Activated CD8-positive, alpha-beta memory T cell treated with anti-CD3 and anti-CD28 coated beads, Interleukin-2, amount 50 U/mL, for 24 hours (primary cell): Measurements from ENCODE around the gene TMEM135.
"Not testable (repeated sequence)": the region's sequence is repeated elsewhere in the genome, so short reads cannot be mapped to it uniquely, and the experiment has no call there.

Experiments
- DNase-seq: peaks from one replicate; pipeline ENCODE4 v3.0.0-alpha.2; 2020; ENCODE audit errors: extremely low read depth

TMEM135 gene

DNA sequence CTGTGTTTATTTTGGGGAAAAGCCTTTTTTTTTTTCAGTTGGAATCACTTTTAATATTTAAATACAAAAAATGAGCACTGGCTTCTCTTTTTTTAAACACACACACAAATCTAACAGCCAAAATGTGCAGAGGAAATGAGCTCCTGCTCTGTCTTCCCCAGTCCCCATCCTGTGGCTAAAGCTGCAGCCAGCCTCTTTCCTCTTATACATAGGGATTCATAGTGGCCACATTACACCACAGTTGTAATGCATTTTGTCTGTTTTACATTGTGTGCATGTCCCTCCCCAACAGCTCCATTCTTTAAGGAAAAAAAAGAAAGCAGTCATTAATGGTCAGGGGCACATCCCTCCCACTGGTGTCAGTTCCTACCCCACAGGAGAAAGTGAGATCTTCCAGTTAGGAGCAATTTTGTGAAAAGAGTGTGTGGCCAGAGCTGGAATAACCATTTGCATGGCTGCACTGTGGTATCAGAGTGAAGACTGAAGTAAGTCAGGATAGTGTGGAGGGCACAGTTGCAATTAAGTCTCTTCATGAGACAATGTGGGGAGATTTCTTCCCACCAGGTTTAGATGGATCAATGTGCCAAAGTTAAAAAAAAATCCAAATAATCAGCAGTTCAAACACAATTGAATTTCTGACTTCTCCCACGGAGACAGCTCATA, 220.6 kb downstream of the TMEM135 start:
- DNase-seq = no peak

DNA sequence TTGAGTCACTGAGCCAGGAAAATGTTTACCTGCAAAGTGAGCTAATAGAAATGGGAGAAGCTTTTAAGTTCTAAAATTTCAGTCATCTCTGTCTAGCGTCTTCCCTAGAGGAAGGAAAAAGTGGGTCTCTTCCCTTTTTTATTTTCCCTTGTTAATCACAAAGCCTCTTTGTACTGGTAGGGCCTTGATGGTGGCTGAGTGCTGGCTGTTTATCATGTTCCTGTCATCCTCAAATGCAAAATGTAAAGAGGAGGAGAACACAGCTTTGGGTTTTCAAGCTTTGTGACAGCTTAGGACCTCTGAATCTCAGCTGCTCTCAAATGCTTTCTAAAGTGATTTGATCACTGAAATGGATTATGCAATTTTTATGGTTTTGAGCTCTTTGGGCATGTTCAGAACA, 222.0 kb downstream of the TMEM135 start:
- DNase-seq = no peak

DNA sequence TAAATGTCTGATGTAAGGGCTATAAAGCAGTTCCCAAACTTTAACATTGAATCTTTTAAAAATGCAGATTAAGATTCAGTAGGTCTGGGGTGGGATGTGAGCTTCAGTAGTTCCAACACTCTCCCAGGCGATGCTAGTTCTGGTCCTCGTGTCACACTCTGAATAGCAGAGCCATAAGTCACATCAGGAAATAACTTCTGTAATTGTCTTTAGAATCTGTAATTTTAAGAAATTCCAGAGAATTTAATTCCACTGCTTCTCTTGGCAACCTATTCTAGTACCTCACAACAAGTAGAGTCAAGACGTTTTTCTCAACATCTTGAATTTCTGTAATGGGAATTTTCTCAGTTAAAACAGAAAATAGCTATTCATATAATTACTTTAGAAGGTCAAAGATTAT, 223.1 kb downstream of the TMEM135 start:
- DNase-seq = no peak

DNA sequence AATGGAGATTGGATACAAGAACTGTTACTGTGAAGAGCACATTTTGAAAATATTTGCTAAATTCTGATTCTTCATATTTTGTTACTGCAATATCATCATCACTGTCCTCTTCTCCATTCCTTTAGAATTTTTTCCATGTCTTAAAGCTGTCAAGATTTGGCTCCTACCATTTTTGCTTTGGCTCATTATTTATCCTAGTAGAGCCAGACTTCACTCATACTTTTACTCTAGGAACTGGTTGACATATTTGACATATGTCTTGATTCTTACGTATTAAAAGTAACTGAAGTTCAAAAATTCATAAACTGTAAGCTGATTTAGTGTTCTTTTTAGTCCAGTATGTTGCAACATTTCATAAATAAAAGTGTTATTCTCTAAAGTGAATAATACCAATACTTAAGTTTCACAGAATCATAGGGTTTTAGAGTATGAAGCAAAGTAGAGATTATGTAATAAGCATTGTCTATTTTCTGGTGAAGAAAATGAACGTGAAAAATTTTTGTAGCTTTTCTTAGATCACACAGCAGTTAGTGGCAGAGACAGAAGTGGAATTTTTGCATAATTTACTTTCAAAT, 225.6 kb downstream of the TMEM135 start:
- DNase-seq = no peak

DNA sequence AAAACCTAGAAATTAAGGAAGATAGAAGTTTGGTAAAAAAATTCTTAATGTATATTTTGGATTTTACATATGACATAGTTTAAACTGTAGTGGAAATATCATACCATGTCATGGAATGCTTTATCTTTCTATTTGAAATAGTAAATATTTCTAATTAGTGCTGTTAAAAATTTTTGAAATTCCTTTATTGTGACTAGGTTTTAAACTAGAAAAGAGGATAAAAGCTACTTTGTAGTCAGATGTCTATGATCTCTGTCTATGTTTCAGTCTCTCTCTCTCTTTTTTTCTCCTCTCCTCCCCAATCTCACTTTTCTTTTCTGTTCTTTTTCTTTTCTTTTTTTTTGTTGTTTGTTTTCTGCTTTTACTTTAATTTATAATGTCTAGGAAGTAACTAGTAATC, 226.2 kb downstream of the TMEM135 start:
- no peak for DNase-seq

DNA sequence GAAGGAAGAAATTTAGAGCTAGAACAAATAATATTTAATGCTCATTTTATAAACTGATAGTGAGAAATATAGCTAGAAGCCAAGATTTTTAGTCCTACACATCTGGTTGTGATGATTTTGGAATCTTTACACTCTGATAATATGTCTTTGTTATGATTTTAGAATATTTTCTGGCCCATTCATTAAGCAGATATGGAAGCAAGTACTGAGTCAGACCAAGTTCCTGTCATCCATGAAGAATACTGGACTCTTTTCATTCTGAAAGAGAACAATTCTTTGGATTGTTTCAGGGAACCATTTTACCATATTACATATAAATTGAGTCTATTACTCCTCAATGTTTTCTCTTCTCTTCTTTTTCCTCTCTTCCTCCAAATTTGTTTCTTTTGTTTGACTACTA, 227.4 kb downstream of the TMEM135 start:
- no peak for DNase-seq

DNA sequence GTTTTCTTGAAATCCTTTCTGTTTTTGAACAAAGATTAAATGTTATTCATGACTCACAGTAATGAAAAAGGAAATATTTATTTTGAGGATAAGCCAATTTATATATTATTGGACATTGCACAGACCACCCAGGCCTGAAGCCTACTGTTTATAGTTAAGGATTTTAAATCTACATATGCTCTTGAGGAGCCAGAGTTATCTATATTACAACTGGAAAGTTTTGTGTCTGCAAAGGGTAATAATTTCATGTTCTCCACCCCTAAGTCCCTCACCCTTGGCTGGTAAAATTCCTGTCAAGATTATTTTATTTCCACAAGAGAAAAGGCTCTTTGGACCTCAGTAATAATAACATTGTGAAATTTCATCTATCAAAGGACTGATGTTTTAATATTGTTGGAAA, 228.2 kb downstream of the TMEM135 start:
- no peak for DNase-seq

DNA sequence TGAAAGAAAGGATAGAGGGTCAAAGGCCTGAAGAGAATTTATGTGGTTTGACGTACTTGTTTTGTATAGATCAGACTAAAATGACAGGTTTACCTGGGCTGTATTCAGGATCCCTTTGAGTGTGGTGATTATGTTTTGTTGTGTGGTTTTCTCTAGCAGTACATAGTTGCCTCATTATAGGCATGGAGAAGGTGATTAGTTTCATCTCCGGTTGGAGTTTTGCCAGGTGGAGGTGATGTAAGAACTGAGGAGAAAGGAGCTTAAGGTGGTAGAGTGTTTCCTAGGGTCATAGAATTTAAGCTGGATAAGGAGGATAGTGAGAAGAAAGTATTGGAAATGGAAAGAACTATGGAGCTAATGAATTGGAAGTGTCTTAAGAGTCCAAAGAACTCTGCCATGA, 229.0 kb downstream of the TMEM135 start:
- DNase-seq = no peak

DNA sequence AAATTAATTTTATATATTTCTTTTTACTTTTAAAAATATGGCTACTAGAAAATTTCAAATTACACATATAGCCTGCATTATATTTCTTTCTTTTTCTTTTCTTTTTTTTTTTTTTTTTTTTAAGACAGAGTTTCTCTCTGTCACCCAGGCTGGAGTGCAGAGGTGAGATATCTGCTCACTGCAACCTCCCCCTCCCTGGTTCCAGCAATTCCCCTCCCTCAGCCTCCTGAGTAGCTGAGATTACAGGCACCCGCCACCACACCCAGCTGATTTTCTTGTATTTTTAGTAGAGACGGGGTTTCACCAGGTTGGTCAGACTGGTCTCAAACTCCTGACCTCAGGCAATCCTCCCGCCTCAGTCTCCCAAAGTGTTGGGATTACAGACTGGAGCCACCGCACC, 234.2 kb downstream of the TMEM135 start:
- not testable (repeated sequence) for DNase-seq

DNA sequence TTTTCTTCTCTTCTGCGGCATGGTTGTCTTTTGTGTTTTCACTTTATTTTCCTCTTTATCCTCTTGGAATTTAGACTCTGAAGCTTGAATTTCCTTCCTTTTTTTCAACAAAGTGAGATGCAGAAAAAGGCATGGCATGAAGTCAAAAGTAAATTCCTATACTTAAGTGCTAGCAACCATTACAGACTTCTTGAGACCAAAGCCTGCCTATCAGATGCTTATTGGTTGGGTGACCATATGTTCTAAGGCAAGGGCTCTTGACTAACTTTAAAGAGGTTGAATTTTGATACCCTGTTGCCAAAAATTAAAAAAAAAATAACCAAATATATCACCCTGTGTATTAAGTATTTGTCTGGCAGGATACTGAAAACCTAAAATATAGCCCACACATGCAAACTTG, 237.4 kb downstream of the TMEM135 start:
- DNase-seq = no peak

DNA sequence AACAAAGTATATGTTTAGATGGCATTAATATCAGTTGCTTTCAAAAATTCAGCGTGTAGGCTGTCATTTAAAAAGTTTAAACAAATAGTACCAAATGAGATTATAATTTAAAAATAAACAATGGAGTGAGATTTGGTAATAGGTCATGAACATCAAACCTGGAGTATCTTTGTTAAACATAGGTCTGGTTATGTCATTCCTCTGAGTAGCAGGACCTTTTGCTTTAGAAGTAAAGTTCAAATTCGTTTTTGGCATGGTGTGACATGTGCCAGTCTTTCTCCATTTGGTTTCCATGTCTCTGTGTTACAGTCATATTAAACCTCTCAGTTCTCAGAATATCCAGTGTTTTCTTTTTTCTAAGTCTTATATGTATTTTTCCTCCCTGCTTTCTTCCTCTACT, 242.4 kb downstream of the TMEM135 start:
- no peak for DNase-seq

DNA sequence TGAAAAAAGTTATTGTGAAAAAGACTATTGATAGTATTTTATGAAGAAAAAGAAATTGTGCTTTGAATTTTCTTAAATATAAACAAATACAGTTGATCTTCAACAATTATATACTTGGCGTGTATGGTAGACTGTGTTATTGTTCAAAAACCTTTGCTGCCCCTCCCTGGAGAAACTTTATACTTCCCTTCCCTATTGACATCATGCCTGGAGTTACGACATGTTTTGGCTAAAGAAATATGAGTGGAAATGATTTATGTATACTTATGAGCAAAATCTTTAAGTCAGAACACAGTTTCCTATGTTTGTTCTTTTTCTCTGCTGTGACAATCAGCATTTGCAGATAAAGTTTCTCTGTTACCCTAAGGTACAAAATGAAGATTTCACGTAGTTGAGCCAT, 243.8 kb downstream of the TMEM135 start:
- no peak for DNase-seq

DNA sequence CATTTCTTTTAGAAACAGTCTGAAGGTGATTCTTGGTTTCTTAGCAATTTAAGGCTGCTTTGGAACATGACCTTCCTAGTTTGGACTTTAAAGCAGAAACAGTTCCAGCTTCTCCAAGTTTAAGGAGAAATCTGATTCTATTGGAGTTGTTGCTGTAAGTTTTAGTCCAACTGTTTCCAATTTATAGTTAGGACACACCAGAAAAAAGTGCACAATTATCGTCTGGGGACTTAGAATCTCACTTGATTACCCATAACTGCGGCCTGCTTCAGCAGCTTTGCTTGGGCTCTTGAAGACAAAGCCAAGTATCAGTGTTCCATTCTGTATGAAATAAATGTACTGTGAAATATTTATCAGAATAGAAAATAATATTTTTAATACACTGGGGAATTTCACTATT, 246.6 kb downstream of the TMEM135 start:
- DNase-seq = no peak

DNA sequence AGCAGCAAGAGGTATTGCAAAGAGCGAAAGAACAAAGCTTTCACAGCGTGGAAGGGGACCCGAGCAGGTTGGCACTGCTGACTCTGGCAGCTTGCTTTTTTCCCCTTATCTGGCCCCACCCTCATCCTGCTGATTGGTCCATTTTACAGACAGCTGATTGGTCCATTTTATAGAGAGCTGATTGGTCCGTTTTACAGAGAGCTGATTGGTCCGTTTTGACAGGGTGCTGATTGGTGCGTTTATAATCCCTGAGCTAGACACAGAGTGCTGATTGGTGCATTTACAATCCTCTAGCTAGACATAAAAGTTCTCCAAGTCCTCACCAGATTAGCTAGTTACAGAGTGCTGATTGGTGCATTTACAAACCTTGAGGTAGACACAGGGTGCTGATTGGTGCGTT, 247.9 kb downstream of the TMEM135 start:
- DNase-seq = not testable (repeated sequence)

DNA sequence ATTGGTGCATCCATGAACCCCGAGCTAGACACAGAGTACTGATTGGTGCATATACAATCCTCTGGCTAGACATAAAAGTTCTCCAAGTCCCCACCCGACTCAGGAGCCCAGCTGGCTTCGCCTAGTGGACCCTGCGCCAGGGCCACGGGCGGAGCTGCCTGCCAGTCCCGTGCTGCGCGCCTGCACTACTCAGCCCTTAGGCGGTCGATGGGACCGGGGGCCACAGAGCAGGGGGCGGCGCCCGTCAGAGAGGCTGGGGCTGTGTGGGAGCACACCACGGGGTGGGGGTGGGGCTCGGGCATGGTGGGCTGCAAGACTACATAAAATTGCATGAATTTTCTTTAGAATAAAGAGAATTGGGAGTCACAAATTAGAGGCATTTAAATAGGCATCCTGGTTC, 248.6 kb downstream of the TMEM135 start:
- no peak for DNase-seq

DNA sequence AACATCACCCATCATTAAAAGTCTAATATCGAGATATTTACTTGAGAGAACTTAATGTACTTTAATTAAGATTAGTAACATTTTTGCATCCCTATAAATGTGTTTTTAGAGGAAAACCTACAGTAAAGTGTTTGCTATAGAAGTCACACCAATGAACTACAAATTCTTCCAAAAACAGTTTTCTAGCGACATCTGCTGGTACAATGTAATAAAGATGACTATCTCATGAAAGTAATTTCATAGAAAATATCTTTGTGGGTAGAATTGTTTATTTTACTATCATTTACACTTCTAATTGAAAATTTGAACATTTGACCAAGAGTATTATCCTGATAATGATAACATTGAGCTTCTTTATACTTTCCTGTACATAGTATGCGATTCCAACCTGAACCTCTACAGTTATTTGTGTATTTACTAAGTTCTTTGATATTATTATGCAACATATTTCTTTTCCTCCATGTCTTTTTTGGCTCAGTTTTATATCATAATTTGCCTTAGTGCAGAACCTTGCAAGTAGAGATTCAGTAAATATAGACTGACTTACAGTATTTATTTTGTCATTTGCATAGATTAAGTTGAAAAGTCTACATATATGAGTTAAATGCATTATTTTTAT, 252.7 kb downstream of the TMEM135 start:
- DNase-seq = no peak

DNA sequence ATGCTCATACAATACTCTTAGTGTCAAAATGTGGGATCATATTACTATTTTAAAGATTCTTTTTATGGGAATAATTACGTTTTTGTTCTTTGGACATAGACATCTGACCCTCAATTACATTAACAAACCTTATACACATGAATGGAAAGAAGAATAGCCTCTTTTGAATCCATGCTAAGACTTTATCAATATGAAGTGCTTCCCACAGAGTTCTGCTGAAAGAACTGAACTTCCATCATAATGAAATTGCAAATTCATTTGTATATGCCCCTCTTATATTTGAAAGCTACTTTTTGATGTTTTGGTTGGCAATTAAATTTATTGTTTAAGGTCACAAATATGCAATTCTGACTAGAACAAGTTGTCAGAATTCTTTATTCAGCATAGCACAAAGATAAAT, 254.9 kb downstream of the TMEM135 start:
- DNase-seq = no peak

DNA sequence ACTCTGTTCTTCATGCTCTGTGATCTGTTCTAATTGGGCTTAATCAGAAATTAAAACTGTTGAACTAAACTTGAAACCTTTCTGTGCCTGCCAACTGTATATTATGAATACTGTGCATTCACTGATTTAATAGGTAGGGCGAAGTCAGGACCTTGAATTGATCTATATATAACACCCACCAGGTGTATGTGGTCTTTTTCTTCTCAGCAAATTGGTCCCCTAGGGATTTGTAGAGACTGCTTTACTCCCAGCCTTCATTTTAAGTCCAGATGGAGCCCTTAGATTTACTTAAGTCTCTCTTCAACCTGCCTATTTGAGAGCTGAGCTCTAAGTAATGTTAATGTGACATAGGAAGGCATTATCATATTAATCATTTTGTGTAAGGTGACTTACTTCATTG, 257.5 kb downstream of the TMEM135 start:
- no peak for DNase-seq

DNA sequence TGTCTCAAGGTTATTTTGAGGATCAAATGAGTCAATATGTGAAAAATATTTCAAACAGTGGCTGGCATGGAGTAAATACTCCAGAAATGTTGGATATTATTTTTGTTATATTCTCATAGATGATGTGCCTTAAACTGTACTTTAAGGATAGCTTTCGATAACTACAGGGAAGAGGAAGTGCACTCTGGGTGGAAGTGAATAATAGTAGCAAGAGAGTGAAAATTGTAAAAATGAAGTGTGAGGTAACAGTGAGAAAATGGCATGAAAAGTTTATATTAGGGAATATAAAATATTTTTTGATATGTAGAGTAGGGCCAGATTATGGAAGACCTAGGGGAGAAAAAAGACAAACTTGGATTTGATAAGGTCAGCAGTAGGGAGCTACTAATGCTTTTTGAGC, 258.9 kb downstream of the TMEM135 start:
- no peak for DNase-seq

DNA sequence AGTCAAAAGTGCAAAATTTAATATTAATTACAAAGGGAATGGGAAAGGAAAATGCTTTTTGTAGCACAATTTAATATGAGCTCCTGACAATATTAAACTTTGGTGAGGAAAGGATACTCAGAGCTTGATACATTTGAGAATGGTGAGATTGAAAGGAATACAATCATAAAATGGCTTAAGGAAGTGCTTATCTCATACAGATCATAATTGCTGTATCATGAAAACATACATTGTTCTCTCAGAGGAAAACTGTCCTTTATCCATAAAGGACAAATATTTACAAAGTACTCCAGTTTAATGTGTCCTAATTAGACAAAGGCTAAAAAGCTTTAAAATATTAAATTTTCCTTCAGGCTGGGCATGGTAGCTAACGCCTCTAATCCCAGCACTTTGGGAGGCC, 260.4 kb downstream of the TMEM135 start:
- DNase-seq = no peak

DNA sequence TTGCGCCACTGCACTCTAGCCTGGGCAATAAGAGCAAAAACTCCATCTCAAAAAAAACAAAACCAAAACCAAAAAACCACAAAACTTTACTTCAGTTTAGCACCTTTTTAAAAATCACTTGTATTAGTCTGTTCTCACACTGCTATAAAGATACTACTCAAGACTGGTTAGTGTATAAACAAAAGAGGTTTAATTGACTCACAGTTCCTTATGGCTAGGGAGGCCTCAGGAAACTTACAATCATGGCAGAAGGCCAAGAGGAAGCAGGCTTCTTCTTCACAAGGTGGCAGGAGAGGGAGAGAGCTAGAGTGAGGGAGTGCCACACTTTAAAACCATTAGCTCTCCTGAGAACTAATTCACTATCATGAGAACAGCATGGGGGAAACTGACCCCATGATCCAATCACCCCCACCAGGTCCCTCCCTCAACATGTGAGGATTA, 261.3 kb downstream of the TMEM135 start:
- DNase-seq = no peak

DNA sequence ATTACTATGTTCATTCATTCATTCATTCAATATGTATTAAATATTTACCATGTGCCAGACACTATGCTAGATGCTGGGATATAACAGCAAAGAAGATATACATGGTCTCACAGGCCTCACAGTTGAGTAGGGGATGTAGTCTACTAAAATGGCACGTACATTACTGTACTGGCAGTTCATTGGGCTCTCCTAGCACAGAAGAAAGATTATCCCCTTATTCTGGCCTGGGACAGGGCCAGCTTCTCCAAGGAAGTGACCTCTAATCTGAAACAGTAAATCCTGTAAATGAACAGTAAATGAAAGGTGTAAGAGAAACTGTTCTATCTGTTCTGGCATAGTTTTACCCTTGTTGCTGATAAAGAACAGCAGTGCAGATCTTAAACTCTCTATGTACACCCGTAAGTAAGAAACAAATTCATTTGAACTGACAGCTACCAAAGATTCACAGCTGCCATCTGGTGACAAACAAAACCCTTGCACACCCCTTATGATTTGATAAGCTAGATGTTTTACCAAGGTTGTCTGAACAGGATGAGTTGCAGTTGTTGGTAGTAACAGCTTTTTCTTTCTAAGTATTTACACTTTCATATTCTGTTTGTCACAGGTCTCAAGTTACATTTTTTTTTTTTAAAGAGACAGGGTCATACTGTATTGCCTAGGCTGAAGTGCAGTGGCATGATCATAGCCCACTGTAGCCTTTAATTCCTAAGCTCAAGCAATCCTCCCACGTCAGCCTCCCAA, 263.1 kb downstream of the TMEM135 start:
- no peak for DNase-seq
